ENCODE results near the gene KIF13A. TPM values are rescaled to one million over a fixed set of nuclear protein-coding genes. Genes with fewer than 3 reads are reported as not detected.

The KIF13A gene
- total and polyA plus RNA-seq, 9 of the 15 experiments (the other 6 are each of a cell fraction or from before 2014, with no cell fraction given) = 3.6 to 44.3 (median 29.7) TPM

DNA sequence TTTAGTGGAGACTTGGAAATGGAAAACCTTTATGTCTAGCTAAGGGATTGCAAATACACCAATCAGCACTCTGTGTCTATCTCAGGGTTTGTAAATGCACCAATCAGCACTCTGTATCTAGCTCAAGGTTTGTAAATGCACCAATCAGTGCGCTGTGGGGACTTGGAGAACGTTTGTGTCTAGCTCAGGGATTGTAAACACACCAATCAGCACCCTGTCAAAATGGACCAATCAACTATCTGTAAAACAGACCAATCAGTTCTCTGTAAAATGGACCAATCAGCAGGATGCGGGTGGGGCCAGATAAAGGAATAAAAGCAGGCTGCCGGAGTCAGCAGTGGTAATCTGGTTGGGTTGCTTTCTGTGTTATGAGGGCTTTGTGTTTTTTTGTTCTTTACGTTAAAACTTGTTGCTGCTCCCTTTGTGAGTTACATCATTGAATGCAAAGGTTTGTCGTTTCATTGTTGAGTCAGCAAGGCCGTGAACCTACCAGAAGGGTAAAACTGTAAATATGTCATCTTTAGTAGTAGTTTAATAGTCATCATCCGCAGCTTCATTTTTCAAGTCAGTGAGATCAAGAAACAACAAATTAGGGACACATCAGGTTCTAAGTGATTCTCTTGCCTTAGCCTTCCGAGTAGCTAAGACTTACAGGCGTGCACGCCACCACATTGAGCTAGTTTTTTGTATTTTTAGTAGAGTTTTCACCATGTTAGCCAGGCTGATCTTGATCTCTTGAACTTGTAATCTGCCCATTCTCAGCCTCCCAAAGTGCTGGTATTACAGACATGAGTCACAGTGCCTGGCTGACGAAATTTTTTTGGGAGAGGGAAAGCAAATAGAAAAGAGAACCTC is 258.0 kb downstream of the KIF13A start (continued):
- TF ChIP-seq PBX2 (CRISPR knock-in tag; IDR thresholded peaks at IDR 0.05; ENCODE audit: low read depth) = no peak
- TF ChIP-seq PBX2 (tag; conservative IDR thresholded peaks at IDR 0.05; ENCODE audit: low read depth) = 0 out of 2 replicates have a peak, but pooled peaks have one; percentile 35
- TF ChIP-seq PKNOX1 (IDR thresholded peaks at IDR 0.05) = peak; percentile 12; the same call in 1 of the 2 replicates
- TF ChIP-seq HIVEP1 (CRISPR knock-in tag; IDR thresholded peaks at IDR 0.05) = no peak
- no peak for TF ChIP-seq MBD2 (IDR thresholded peaks at IDR 0.05; ENCODE audit: borderline replicate concordance, low read depth)
- TF ChIP-seq BRD4 (IDR thresholded peaks at IDR 0.05) = 0 out of 2 replicates have a peak, but pooled peaks have one; percentile 38
- TF ChIP-seq DNMT1 (IDR thresholded peaks at IDR 0.05) = no peak
- peak; percentile 92; the same call in 1 of the 2 replicates for TF ChIP-seq ATF3 (IDR thresholded peaks at IDR 0.05)
- peak; percentile 67; the same call in 1 of the 2 replicates for TF ChIP-seq ATF3 (CRISPR knock-in tag; conservative IDR thresholded peaks at IDR 0.05)
- no peak for TF ChIP-seq NFE2L1 (tag; IDR thresholded peaks at IDR 0.05; ENCODE audit: borderline replicate concordance, low read depth)
- no peak for TF ChIP-seq CSDE1 (IDR thresholded peaks at IDR 0.05)
- no peak for TF ChIP-seq ESRRB (CRISPR knock-in tag; IDR thresholded peaks at IDR 0.05; ENCODE audit: borderline replicate concordance)
- TF ChIP-seq E4F1 (CRISPR knock-in tag; IDR thresholded peaks at IDR 0.05; ENCODE audit: borderline replicate concordance) = no peak
- peak; percentile 70; the same call in 1 of the 2 replicates for TF ChIP-seq LEF1 (IDR thresholded peaks at IDR 0.05)
- no peak for TF ChIP-seq RFX5 (IDR thresholded peaks at IDR 0.05; ENCODE audit: low read depth, low read length)
- TF ChIP-seq KLF6 (CRISPR knock-in tag; IDR thresholded peaks at IDR 0.05; ENCODE audit: borderline replicate concordance) = no peak
- TF ChIP-seq TCF7 (IDR thresholded peaks at IDR 0.05; ENCODE audit: borderline replicate concordance) = no peak
- TF ChIP-seq ZNF639 (CRISPR knock-in tag; conservative IDR thresholded peaks at IDR 0.05 in 1 of 2, IDR thresholded peaks at IDR 0.05 in 1 of 2) = no peak
- TF ChIP-seq NFIC (IDR thresholded peaks at IDR 0.05) = no peak
